HFF-Myc (cell line): ENCODE measurements around the gene FBLIM1.
"Not testable (repeated sequence)": the region's sequence is repeated elsewhere in the genome, so short reads cannot be mapped to it uniquely, and the experiment has no call there.

Source experiments
- DNase-seq: peaks from one replicate; pipeline ENCODE4 v3.0.0-alpha.2; 2011; ENCODE audit warnings: low read depth; ENCODE audit errors: extremely low read depth
- H3K4me3 ChIP-seq: replicated peaks from 2 replicates; pipeline ENCODE4 v1.5.1; 2011; ENCODE audit warnings: low read depth, mild to moderate bottlenecking, control low read depth, low read length
- CTCF ChIP-seq: IDR thresholded peaks from 2 replicates; pipeline ENCODE4 v1.5.1; 2012; ENCODE audit warnings: mild to moderate bottlenecking, low read depth, low read length, control low read depth; ENCODE audit errors: missing control alignments

The FBLIM1 gene

GRCh38 chr1:15808955-15809354, 50.4 kb downstream of the FBLIM1 start:
- DNase-seq, result no peak
- H3K4me3 ChIP-seq, result no peak overlapping the region
- TF ChIP-seq CTCF, result no peak

- DNase-seq, result no peak
- no peak for TF ChIP-seq CTCF
Observed at GRCh38 chr1:15810073-15810472, 51.5 kb downstream of the FBLIM1 start.

GRCh38 chr1:15816674-15817073, 58.1 kb downstream of the FBLIM1 start:
- no peak for TF ChIP-seq CTCF
- H3K4me3 ChIP-seq, result no peak overlapping the region
- no peak for DNase-seq

More at GRCh38 chr1:15810073-15810472, 51.5 kb downstream of the FBLIM1 start:
- no peak overlapping the region for H3K4me3 ChIP-seq

GRCh38 chr1:15820478-15820877, 61.9 kb downstream of the FBLIM1 start:
- TF ChIP-seq CTCF, result no peak
- DNase-seq, result no peak
- no peak overlapping the region for H3K4me3 ChIP-seq

GRCh38 chr1:15825800-15826199, 67.2 kb downstream of the FBLIM1 start:
- no peak overlapping the region for H3K4me3 ChIP-seq
- no peak for DNase-seq
- no peak for TF ChIP-seq CTCF

- H3K4me3 ChIP-seq, result no peak overlapping the region
- TF ChIP-seq CTCF, result no peak
- DNase-seq, result no peak
Observed at GRCh38 chr1:15826810-15827507, 68.4 kb downstream of the FBLIM1 start.

GRCh38 chr1:15827567-15827966, 69.0 kb downstream of the FBLIM1 start:
- H3K4me3 ChIP-seq, DNase-seq: not testable (repeated sequence)

GRCh38 chr1:15828931-15829330, 70.3 kb downstream of the FBLIM1 start:
- not testable (repeated sequence) for H3K4me3 ChIP-seq

More at GRCh38 chr1:15828931-15829330, 70.3 kb downstream of the FBLIM1 start:
- not testable (repeated sequence) for DNase-seq
